Trophoblast cell (in vitro differentiated cells and primary cell): Measurements from ENCODE around the gene LDB3.
A peak's percentile ranks its signal among the peaks of the same experiment; 100 is the strongest.

Source experiments
- DNase-seq, 2 donors: peaks; one replicate each; pipeline ENCODE4 v3.0.0-alpha.2; 2016
- H2AFZ ChIP-seq: 2 replicates; pipeline ENCODE4 v1.6.1; 2013; ENCODE audit warnings: low read length, moderate library complexity, mild to moderate bottlenecking; ENCODE audit not compliant: insufficient read depth, poor library complexity
- H2AK5ac ChIP-seq: 2 replicates; pipeline ENCODE4 v1.6.1; 2013; ENCODE audit warnings: mild to moderate bottlenecking, low read length
- H2BK120ac ChIP-seq: 2 replicates; pipeline ENCODE4 v1.6.1; 2013; ENCODE audit warnings: low read length, mild to moderate bottlenecking, moderate library complexity; ENCODE audit not compliant: insufficient read depth, poor library complexity
- H2BK12ac ChIP-seq: 2 replicates; pipeline ENCODE4 v1.6.1; 2013; ENCODE audit warnings: mild to moderate bottlenecking, low read length, moderate library complexity
- H2BK5ac ChIP-seq: 2 replicates; pipeline ENCODE4 v1.6.1; 2013; ENCODE audit warnings: low read length, low read depth, moderate library complexity, mild to moderate bottlenecking; ENCODE audit not compliant: poor library complexity
- H3K14ac ChIP-seq: 2 replicates; pipeline ENCODE4 v1.6.1; 2013; ENCODE audit warnings: mild to moderate bottlenecking, low read length
- H3K18ac ChIP-seq: 2 replicates; pipeline ENCODE4 v1.6.1; 2013; ENCODE audit warnings: mild to moderate bottlenecking, low read length
- H3K23ac ChIP-seq: 2 replicates; pipeline ENCODE4 v1.6.1; 2013; ENCODE audit warnings: low read length
- H3K27ac ChIP-seq: 2 replicates; pipeline ENCODE4 v1.5.1; 2013; ENCODE audit warnings: low read depth, mild to moderate bottlenecking, inconsistent platforms, low read length, moderate library complexity
- H3K27me3 ChIP-seq: 2 replicates; pipeline ENCODE4 v1.6.1; 2013; ENCODE audit warnings: inconsistent platforms, mild to moderate bottlenecking, low read length, moderate library complexity; ENCODE audit not compliant: insufficient read depth
- H3K36me3 ChIP-seq, 2 experiments: 1 replicate in 1 of 2; 2 replicates in 1 of 2; pipeline ENCODE4 v1.6.1; 2013; ENCODE audit warnings: low read length in 2 of 2, mild to moderate bottlenecking in 2 of 2, moderate library complexity in 1 of 2; ENCODE audit not compliant: insufficient read depth in 2 of 2, control insufficient read depth in 1 of 2
- H3K4ac ChIP-seq: 2 replicates; pipeline ENCODE4 v1.6.1; 2013; ENCODE audit warnings: low read depth, mild to moderate bottlenecking, low read length, moderate library complexity
- H3K4me1 ChIP-seq, 2 experiments: 1 replicate in 1 of 2; 2 replicates in 1 of 2; pipeline ENCODE4 v1.6.1; 2013; ENCODE audit warnings: low read length in 2 of 2, mild to moderate bottlenecking in 2 of 2, moderate library complexity in 1 of 2; ENCODE audit not compliant: insufficient read depth in 2 of 2, control insufficient read depth in 1 of 2
- H3K4me2 ChIP-seq: 2 replicates; pipeline ENCODE4 v1.6.1; 2013; ENCODE audit warnings: inconsistent platforms, mild to moderate bottlenecking, low read length, moderate library complexity
- H3K4me3 ChIP-seq: 2 replicates; pipeline ENCODE4 v1.5.1; 2013; ENCODE audit warnings: mild to moderate bottlenecking, low read depth, low read length, inconsistent platforms
- H3K79me1 ChIP-seq: one replicate; pipeline ENCODE4 v1.6.1; 2013; ENCODE audit warnings: low read length
- H3K79me2 ChIP-seq: 2 replicates; pipeline ENCODE4 v1.6.1; 2013; ENCODE audit warnings: low read length, mild to moderate bottlenecking; ENCODE audit not compliant: control insufficient read depth, insufficient read depth, poor library complexity
- H3K9ac ChIP-seq: 2 replicates; pipeline ENCODE4 v1.6.1; 2013; ENCODE audit warnings: mild to moderate bottlenecking, low read length
- H3K9me3 ChIP-seq: 2 replicates; pipeline ENCODE4 v1.6.1; 2013; ENCODE audit warnings: low read depth, mild to moderate bottlenecking, control low read depth, inconsistent platforms, low read length; ENCODE audit not compliant: insufficient read depth
- H4K12ac ChIP-seq: 2 replicates; pipeline ENCODE4 v1.6.1; 2013; ENCODE audit warnings: low read depth, mild to moderate bottlenecking, low read length, moderate library complexity
- H4K8ac ChIP-seq: 2 replicates; pipeline ENCODE4 v1.6.1; 2013; ENCODE audit warnings: low read depth, mild to moderate bottlenecking, low read length, moderate library complexity
- H4K91ac ChIP-seq: one replicate; pipeline ENCODE4 v1.6.1; 2013; ENCODE audit warnings: low read depth, mild to moderate bottlenecking, low read length, moderate library complexity
- WGBS: extraction: QIAGEN DNeasy Blood & Tissue Kit; methylation state at CpG from one replicate; pipeline ENCODE4 v1.1.7; 2013; ENCODE audit warnings: missing lambda C conversion rate; ENCODE audit not compliant: insufficient read length, insufficient coverage; ENCODE audit errors: extremely low coverage; 5-methylcytosine and 5-hydroxymethylcytosine counted together

The LDB3 gene

DNA sequence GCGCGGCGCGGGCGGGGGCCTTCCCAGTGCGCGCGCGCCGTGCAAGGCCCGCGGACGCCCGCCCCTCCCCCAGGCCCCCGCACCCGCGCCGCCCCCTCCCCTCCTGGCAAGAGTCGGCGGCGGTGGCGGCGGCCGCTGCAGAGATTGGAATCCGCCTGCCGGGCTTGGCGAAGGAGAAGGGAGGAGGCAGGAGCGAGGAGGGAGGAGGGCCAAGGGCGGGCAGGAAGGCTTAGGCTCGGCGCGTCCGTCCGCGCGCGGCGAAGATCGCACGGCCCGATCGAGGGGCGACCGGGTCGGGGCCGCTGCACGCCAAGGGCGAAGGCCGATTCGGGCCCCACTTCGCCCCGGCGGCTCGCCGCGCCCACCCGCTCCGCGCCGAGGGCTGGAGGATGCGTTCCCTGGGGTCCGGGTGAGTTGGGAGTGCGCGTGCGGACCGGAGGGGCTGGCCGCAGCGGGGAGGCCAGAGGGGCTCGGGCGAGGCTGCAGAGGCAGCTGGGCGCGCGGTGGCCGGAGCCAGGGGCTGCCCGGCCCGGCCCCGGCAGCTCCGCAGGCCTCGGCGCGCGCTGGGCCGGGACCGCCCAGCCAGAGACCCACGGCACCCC is 88.3 kb downstream of the LDB3 start, which contains the start of gene BMPR1A:
TSS of gene BMPR1A (plus strand) at position 109 of the 602 bp plus-strand sequence. CDS start 119,400 bp downstream, outside the sequence.
- no CpG with 5 or more reads among the region's 85 CpGs for WGBS

DNA sequence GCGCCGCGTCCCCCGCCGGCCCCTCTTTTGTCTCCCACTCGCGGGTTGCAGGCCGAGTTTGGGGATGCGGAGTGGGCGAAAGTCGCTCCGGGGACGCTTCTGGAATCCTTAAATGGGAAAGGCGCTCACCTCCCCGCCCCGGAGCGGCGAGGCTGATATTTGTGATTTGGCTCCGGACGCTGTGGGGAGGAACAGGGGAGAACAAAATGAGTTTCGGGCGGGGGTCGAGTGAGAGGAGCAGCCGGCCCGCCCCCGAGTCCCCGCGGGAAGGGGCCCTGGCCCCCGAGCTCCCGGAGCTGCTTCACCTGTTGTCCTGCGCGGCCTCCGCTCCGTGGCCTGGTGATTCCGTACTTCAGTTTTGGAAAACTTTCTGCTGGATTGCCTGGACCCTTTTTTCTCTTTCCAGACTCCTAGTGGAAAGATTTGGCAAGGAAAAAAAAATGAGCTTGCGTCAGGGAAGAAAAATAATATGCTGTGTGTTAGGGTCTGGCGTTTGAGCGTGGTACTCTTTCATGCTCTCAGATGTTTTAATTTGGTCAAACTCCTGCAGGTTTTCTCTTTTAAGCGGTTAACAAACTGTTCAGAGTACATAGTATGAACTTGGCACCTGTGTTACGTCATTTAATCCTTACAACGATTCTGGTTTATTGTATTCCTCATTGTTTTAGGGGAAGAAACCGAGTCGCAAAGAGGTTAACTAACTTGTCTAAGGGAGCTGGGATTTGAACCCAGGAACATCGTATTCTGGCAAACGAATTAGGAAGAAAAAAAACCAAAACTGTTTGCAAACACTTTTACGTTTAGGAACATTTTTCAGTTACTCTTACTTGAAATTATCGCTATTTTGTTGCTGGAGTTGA is 89.0 kb downstream of the LDB3 start:
- H2BK12ac ChIP-seq = peak overlapping the region; percentile 82
- H2AFZ ChIP-seq = peak overlapping the region; percentile 92
- H3K36me3 ChIP-seq = no peaks in the 10 kb centered on the region
- H4K12ac ChIP-seq = peak overlapping the region; percentile 97
- peak overlapping the region; percentile 98 for H2AK5ac ChIP-seq
- H3K4me2 ChIP-seq = peak overlapping the region; percentile 67
- H3K14ac ChIP-seq = peak overlapping the region; percentile 99
- H3K4ac ChIP-seq = peak overlapping the region; percentile 100
- H2BK120ac ChIP-seq = peak overlapping the region; percentile 100
- H3K79me1 ChIP-seq = peaks cover 17% of the 10 kb centered on the region
- peak overlapping the region; percentile 99 for H2BK5ac ChIP-seq
- peaks cover 2% of the 10 kb centered on the region for H3K9me3 ChIP-seq
- H3K18ac ChIP-seq = peak overlapping the region; percentile 100
- peak in 1 of 2 donors; percentile 72 for DNase-seq
- H4K91ac ChIP-seq = peak overlapping the region; percentile 100
- WGBS = no CpG with 5 or more reads among the region's 47 CpGs
- peaks cover 20% of the 10 kb centered on the region for H3K79me2 ChIP-seq
- H3K4me1 ChIP-seq = peaks cover 4 to 8% of the 10 kb centered on the region in 2 experiments
- H3K27me3 ChIP-seq = no peaks in the 10 kb centered on the region
- H3K9ac ChIP-seq = peak overlapping the region; percentile 95
- H4K8ac ChIP-seq = peak overlapping the region; percentile 98
- peak overlapping the region; percentile 95 for H3K4me3 ChIP-seq
- H3K27ac ChIP-seq = peak overlapping the region; percentile 99
- no peak overlapping the region for H3K23ac ChIP-seq

More for the DNA sequence above, 88.3 kb downstream of the LDB3 start, which contains the start of gene BMPR1A:
- peaks cover 2 to 7% of the 10 kb centered on the region in 2 experiments for H3K4me1 ChIP-seq
- H2BK5ac ChIP-seq = peak within 1 kb of the TSS; percentile 100
- H2AK5ac ChIP-seq = peak within 1 kb of the TSS; percentile 98
- peaks cover 20% of the 10 kb centered on the region for H3K79me2 ChIP-seq
- peak within 1 kb of the TSS; percentile 99 for H3K14ac ChIP-seq
- H3K4me3 ChIP-seq = peak within 1 kb of the TSS; percentile 95
- H3K27ac ChIP-seq = peak within 1 kb of the TSS; percentile 99
- H3K36me3 ChIP-seq = no peaks in the 10 kb centered on the region
- H3K4me2 ChIP-seq = peak within 1 kb of the TSS; percentile 74
- H4K12ac ChIP-seq = peak within 1 kb of the TSS; percentile 99
- peak within 1 kb of the TSS; percentile 97 for H2AFZ ChIP-seq
- peak within 1 kb of the TSS; percentile 88 for H2BK12ac ChIP-seq
- peak within 1 kb of the TSS; percentile 100 for H4K91ac ChIP-seq
- peak within 1 kb of the TSS; percentile 100 for H2BK120ac ChIP-seq
- H3K4ac ChIP-seq = peak within 1 kb of the TSS; percentile 100
- peaks cover 2% of the 10 kb centered on the region for H3K9me3 ChIP-seq
- no peaks in the 10 kb centered on the region for H3K27me3 ChIP-seq
- no peak within 1 kb of the TSS for H3K23ac ChIP-seq
- peaks cover 17% of the 10 kb centered on the region for H3K79me1 ChIP-seq
- H4K8ac ChIP-seq = peak within 1 kb of the TSS; percentile 98
- H3K9ac ChIP-seq = peak within 1 kb of the TSS; percentile 96
- H3K18ac ChIP-seq = peak within 1 kb of the TSS; percentile 100
- peak; percentile 16 to 74 for DNase-seq

DNA sequence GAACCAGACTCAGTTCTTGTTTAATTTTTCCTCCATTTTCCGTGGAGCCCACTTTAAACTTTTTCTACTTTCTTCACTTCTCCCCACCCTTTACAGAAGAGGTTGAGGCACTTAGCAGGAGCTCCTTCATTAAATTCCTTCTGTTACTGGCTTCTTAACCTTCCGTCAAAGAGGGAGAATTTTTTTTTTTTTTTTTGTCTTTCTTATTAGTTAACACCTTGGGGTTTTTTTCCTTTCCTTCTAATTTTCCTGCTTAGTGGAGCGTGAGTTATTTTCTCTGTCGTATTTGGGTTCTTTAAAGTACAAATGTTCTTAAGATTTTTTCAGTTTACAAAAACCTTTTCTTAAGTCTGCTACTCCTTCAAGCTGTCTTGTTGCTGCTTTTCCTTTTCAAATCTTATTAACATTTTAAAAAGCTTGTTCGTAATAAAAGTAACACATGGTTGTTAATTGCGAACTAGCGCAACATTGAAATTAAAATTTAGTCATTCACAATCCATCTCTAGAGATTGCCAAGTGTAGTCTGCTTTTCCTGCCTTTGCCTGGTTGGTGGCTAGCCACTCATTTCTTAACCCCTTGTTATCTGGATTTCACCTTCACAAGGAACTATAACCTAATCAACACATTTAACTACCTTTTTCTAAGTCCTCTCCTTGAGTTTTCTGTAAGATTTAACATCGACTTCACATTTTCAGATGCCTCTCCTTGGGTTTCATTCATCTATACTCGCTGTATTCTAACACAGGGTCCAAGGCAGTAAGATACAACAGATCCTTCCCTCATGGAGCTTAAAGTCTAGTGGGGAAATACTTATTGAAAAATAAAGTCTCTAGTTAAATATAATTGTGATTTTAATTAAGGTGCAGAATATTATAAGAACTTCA is 90.1 kb downstream of the LDB3 start:
- no peak overlapping the region for H2BK12ac ChIP-seq

More for the DNA sequence above, 90.1 kb downstream of the LDB3 start:
- DNase-seq = no peak
- peaks cover 2% of the 10 kb centered on the region for H3K9me3 ChIP-seq
- no peak overlapping the region for H3K18ac ChIP-seq
- H4K8ac ChIP-seq = no peak overlapping the region
- peaks cover 0 to 2% of the 10 kb centered on the region in 2 experiments for H3K36me3 ChIP-seq
- H3K4me3 ChIP-seq = no peak overlapping the region
- no peak overlapping the region for H2AFZ ChIP-seq
- no peak overlapping the region for H2BK5ac ChIP-seq
- H3K79me2 ChIP-seq = peaks cover 22% of the 10 kb centered on the region
- no peak overlapping the region for H2BK120ac ChIP-seq
- peak overlapping the region; percentile 86 for H3K4ac ChIP-seq
- no peak overlapping the region for H2AK5ac ChIP-seq
- H3K23ac ChIP-seq = no peak overlapping the region
- H4K12ac ChIP-seq = no peak overlapping the region
- H3K14ac ChIP-seq = no peak overlapping the region
- H3K4me2 ChIP-seq = peak overlapping the region; percentile 64
- peaks cover 6 to 8% of the 10 kb centered on the region in 2 experiments for H3K4me1 ChIP-seq
- no peak overlapping the region for H3K9ac ChIP-seq
- H3K27ac ChIP-seq = no peak overlapping the region
- no peak overlapping the region for H4K91ac ChIP-seq
- H3K27me3 ChIP-seq = no peaks in the 10 kb centered on the region
- WGBS = no CpG with 5 or more reads among the region's 9 CpGs
- H3K79me1 ChIP-seq = peaks cover 17% of the 10 kb centered on the region
